Astrocyte of the spinal cord (primary cell): Measurements from ENCODE around the gene TDRD1.

Experiments
- DNase-seq: peaks from one replicate; pipeline ENCODE4 v3.0.0; 2011; ENCODE audit warnings: low read depth, low spot score
- H3K4me3 ChIP-seq: 2 replicates; pipeline ENCODE4 v1.5.1; 2011; ENCODE audit warnings: low read depth, mild to moderate bottlenecking, low read length, moderate library complexity
- in situ Hi-C: cut with HindIII; loops from 2 replicates; pipeline ENCODE4 v1.10.0; 2017; ENCODE audit warnings: low sequenced_read_pairs
- TF ChIP-seq, protein P1 (sequence below): IDR thresholded peaks from 2 replicates; pipeline ENCODE4 v1.5.1; 2012; ENCODE audit warnings: low read depth, mild to moderate bottlenecking, low read length, inconsistent platforms

Gene TDRD1

DNA sequence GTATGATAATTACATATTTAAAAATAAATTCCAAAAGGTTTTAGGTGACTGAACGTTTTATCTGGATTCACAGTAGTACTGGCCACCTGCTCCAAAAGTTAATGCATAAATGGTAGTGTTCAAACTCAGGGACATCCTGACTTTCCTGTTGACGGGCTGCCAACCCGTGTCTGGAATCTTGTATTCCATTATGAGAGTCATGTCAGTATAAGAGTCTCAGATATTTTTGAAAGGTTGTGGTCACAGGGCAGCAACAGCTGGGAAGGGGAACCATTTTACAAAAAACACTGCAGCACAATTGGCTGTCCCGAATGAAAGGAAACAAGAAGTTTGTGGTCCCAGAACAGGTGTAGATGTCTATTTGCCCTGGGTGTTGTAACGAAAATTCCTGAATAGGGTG is 2.8 kb downstream of the TDRD1 start:
- no peak overlapping the region for H3K4me3 ChIP-seq
- TF ChIP-seq, protein P1, sequence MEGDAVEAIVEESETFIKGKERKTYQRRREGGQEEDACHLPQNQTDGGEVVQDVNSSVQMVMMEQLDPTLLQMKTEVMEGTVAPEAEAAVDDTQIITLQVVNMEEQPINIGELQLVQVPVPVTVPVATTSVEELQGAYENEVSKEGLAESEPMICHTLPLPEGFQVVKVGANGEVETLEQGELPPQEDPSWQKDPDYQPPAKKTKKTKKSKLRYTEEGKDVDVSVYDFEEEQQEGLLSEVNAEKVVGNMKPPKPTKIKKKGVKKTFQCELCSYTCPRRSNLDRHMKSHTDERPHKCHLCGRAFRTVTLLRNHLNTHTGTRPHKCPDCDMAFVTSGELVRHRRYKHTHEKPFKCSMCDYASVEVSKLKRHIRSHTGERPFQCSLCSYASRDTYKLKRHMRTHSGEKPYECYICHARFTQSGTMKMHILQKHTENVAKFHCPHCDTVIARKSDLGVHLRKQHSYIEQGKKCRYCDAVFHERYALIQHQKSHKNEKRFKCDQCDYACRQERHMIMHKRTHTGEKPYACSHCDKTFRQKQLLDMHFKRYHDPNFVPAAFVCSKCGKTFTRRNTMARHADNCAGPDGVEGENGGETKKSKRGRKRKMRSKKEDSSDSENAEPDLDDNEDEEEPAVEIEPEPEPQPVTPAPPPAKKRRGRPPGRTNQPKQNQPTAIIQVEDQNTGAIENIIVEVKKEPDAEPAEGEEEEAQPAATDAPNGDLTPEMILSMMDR = no peak
- in situ Hi-C loops = no loop called here
- no peak for DNase-seq

DNA sequence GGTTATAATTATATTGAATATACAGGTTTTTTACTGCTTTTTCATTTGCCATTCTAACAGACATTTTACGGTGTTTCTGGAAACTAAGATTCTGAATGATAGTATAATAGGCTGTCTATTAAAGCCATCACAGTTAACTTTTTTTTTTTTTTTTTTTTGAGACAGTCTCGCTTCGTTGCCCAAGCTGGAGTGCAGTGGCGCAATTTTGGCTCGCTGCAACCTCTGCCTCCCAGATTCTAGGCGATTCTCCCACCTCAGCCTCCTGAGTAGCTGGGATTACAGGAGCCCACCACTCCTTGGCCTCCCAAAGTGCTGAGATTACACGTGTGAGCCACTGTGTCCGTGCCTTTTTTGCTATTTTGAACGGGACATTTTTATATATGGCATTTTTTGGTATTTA is 4.4 kb downstream of the TDRD1 start:
- no peak overlapping the region for H3K4me3 ChIP-seq
- in situ Hi-C loops = no loop called here
- TF ChIP-seq, protein P1 = no peak
- DNase-seq = no peak

DNA sequence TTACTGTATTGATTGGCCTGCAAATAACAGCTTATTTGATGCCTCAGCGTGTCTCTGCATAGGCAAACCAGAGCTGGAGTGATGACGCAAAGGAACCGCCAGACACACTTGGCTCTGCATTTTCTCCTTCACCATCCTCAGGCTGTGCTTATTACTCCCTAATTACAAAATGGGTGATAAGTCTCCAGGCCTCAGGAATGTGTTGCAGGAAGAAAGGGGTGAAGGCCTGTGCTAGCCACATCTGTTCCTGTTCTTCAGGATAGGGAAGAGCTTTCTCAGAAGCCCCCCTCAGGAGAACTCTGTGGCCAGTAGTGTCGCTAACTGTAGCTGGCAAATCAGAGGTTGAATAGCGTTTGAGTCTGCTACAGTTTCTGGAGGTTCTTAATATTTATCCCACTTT is 5.1 kb downstream of the TDRD1 start:
- TF ChIP-seq, protein P1 = no peak
- DNase-seq = no peak
- in situ Hi-C loops = no loop called here
- H3K4me3 ChIP-seq = no peak overlapping the region

DNA sequence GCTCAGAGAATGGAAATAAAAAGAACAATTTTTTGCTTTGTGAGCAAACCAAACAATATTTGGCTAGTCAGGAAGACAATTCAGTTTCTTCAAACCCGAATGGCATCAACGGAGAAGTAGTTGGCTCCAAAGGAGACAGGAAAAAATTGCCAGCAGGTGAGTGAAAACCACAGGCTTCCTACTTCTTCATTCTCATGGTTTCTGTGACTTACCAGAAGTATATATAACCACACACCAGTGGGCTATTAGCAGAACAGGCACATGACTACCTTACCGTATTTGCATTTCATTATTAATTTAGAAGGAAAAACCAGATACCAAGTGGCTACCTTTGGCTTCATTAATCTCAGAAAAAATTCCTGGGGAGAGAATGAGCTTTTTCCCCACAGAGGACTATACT is 8.8 kb downstream of the TDRD1 start:
- TF ChIP-seq, protein P1 = no peak
- no peak for DNase-seq
- in situ Hi-C loops = no loop called here
- H3K4me3 ChIP-seq = no peak overlapping the region

DNA sequence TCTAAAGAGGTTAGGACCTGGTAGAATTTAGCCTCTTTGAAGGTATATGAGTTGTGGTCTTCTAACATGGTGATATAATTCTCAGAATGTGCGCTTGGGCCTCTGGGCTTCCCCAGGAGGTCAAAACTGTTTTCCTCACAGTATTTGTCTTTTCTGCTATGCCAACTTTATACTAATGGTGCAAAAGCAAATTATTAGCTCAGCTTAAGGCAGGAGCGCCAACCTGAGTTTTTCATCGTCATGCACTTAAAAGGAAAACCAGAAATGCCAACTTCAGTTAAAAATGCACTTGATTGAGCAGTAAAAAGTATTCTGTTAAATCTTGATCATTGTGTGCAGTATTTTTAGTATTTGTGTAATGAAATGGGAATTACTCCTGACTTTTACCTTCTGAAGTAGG is 9.7 kb downstream of the TDRD1 start:
- TF ChIP-seq, protein P1 = no peak
- H3K4me3 ChIP-seq = no peak overlapping the region
- no peak for DNase-seq
- in situ Hi-C loops = no loop called here

DNA sequence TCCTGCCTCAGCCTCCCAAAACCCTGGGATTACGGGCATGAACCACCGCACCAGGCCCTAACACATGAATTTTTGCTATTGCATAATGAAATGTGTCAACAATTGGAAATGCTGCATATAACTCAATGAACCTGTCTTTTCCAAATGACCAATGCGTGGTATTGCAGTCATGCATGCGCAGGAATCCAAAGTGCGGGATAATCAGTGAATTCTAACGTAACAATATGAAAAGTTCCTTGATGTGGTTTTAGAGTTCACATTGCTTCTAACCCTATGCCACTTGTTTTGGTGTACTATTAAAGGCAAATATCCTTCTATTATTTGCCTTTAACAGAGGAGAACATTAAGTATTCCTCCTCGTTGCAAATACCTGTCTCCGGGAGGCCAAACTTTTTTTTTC is 10.5 kb downstream of the TDRD1 start:
- no peak overlapping the region for H3K4me3 ChIP-seq
- DNase-seq = no peak
- in situ Hi-C loops = no loop called here
- TF ChIP-seq, protein P1 = no peak

DNA sequence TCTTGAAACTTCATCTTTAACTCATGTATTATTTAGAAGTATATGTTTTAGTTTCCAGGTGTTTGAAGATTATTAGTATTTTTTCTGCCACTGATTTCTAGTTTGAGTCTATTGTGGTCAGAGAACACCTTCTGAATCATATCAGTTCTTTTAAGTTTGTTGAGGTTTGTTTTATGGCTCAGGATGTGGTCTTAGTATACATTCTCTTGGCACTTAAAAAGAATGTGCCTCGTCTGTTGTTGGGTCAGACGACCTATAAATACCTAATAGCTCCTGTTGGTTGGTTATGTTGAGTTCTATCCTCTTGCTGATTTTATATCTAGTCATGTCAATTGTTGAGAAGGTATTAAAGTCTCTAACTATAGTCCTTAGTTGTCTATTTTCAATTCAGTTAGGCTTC is 15.9 kb downstream of the TDRD1 start:
- in situ Hi-C loops = no loop called here
- no peak for DNase-seq
- TF ChIP-seq, protein P1 = no peak
- H3K4me3 ChIP-seq = no peak overlapping the region
